HS-27A (cell line): ENCODE measurements around the gene CATSPERZ.

Experiments used
- DNase-seq: peaks from one replicate; pipeline ENCODE4 v3.0.0-alpha.2; 2012; ENCODE audit warnings: low read depth, missing footprints

The CATSPERZ gene

GRCh38 chr11:64285885-64286800, 14.0 kb upstream of the CATSPERZ start:
- no peak for DNase-seq

GRCh38 chr11:64286801-64287159, 13.4 kb upstream of the CATSPERZ start:
- DNase-seq = no peak

DNA sequence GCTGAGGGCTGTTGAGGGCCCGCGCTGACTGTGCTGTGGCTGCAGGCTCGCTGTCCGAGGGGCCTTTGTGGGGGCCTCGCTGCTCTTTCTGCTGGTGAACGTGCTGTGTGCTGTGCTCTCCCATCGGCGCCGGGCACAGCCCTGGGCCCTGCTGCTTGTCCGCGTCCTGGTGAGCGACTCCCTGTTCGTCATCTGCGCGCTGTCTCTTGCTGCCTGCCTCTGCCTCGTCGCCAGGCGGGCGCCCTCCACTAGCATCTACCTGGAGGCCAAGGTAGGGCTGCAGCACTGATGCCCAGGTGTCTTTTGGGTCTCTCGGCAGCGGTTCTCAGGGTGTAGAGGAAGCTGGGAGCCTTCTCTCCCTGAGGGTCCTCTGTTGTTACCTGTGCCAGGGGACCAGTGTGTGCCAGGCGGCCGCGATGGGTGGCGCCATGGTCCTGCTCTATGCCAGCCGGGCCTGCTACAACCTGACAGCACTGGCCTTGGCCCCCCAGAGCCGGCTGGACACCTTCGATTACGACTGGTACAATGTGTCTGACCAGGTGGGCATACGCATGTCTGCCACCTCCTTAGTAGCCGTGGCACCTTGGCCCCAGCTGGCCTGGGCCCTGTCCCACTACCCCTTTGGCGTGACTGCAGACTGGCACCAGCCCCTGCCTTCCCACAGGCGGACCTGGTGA, 12.3 kb upstream of the CATSPERZ start:
- no peak for DNase-seq

- DNase-seq = no peak
Measured at GRCh38 chr11:64288353-64288750, 11.8 kb upstream of the CATSPERZ start.

GRCh38 chr11:64289002-64289564, 11.1 kb upstream of the CATSPERZ start:
- no peak for DNase-seq

DNA sequence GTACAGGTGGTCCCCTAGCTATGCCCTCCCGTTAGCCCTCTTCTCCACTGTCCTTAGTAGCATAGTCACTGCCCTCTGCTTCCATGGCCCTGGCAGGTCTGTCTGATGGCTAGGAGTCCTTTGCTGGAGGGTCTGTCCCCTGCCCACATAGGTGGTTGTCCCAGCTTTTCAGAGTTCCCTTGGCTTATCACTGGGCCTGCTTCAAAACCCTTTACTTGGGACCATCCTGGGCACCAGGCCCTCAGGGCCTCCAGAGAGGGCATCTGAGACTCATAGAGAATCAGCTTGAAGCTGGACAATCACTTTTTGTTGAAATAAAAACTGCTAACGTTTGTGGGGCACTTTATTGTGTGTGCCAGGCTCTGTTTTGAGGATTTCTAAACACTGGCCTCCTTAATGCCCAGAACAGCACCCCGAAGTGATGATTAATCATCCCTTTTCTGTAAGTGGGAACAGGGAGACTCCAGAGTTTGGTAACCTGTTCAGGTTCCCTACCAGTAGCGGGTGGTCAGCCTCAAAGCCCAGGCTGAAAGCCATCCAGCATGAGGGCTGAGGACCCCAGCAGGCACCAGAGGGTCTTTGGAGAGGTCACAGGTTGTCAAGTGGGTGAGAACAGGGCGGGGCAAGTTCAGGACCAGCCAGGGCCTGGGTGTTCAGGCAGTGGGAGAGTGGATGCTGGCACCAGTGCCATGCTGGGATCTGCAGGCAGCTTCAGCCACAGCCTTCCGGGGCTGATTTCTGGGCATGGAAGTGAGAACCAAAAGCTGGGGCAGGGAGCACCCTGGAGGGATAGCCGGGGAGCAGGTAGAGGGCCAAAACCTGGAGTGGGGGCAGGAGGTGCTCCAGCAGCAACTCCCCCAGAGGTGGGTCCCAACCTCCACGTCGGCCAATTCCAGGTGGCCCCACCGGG, 9.6 kb upstream of the CATSPERZ start:
- DNase-seq = no peak

GRCh38 chr11:64291262-64291751, 8.9 kb upstream of the CATSPERZ start, which contains the start of gene KCNK4:
Gene KCNK4, plus strand, starts transcription at chr11:64291302. Its CDS starts 1,717 bp downstream, at chr11:64293019.
- DNase-seq = no peak

GRCh38 chr11:64291752-64292459, 8.3 kb upstream of the CATSPERZ start:
- no peak for DNase-seq

GRCh38 chr11:64292460-64293254, 7.5 kb upstream of the CATSPERZ start:
- no peak for DNase-seq

DNA sequence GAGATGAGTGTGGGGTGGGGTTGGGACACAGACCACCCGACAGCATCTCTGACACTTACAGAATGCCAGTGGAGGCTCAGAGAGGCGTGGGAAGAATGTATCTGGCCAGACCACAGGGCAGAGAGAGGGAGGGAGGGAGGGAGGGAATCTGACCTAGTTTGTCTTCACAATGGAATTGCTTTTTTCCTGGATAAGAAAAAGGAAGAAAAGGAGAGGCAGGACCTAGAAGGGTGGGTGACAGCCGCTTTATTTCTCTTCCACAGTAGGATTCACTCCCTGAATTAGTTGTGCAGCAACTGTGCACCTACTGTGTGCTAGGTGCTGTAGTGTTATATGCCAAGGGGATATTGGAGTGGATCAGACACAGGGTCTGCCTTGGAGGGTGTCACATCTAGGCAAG, 5.4 kb upstream of the CATSPERZ start:
- DNase-seq = no peak

- no peak for DNase-seq
Measured at GRCh38 chr11:64295760-64296159, 4.4 kb upstream of the CATSPERZ start.

GRCh38 chr11:64296236-64296635, 3.9 kb upstream of the CATSPERZ start:
- no peak for DNase-seq

- no peak for DNase-seq
Measured at GRCh38 chr11:64296830-64297698, 3.1 kb upstream of the CATSPERZ start.

DNA sequence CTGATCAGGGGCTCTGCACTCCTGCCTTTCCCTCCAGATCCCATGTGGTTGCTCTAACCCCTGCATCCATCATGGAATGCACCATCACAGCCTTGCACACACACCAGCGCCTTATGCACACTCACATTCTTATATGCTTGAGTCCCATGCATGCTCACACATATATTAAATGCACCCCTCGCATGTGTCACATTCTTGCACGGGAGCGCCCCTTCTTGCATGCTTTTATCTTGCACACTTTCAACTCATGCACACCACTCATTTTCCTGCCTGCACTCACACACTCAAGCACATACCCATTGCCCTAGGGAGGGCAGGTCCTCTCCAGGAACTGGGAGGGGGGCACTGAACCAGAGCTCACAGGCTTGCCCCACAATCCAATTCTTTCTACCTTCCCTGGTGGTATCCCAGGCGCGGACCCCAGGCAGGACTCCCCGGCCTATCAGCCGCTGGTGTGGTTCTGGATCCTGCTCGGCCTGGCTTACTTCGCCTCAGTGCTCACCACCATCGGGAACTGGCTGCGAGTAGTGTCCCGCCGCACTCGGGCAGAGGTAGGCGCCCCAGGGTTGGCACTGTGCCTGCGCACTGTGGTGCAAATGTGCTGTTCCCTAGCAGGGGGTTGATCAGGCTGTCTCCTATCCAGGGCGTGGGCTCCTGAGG, 2.3 kb upstream of the CATSPERZ start:
- DNase-seq = no peak

GRCh38 chr11:64298966-64299846, 952 bp upstream of the CATSPERZ start:
- DNase-seq = no peak

GRCh38 chr11:64303109-64304031, 3.2 kb downstream of the CATSPERZ start:
- DNase-seq = no peak

DNA sequence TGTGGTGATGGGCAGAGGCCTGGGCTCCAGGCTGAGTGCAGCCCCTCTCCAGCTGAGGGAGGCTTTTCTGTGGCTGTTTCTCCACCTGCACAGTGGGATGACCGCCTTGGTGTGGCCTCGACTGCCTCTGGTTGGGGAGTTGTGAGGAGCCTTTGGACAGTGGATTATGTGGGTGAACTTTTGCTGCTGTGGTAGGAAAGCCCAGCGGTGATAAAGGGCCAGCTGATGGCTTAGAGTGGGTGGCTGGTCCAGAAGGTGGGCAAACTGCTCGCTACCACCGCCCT, 3.8 kb downstream of the CATSPERZ start:
- no peak for DNase-seq
